Calu3 (cell line): ENCODE data around the gene NCOA1. TPM values are rescaled to one million over a fixed set of nuclear protein-coding genes. Genes with fewer than 3 reads are reported as not detected.

Experiments used
- BruUV-seq: library from RNA; stranded (reverse); fragments of 400-500 nt; replicated peaks from 2 replicates; lab custom pipeline; 2021; lab: Mats Ljungman, UMichigan
- CTCF ChIA-PET: fragments of 300-600 bp; sonication (Branson Sonifier 250); formaldehyde crosslinking; loops from one replicate; lab custom pipeline; 2022; ENCODE audit warnings: antibody characterized with exemption; lab: Charles Lee
- DNase-seq: peaks from one replicate; pipeline ENCODE4 v3.0.0; 2022
- H3K27ac Mint-ChIP-seq: one replicate; pipeline ENCODE4 v1.8.0; 2022; ENCODE audit warnings: mixed read lengths; ENCODE audit not compliant: unreplicated experiment
- H3K27me3 Mint-ChIP-seq: one replicate; pipeline ENCODE4 v1.8.0; 2022; ENCODE audit warnings: mixed read lengths; ENCODE audit not compliant: unreplicated experiment
- H3K36me3 Mint-ChIP-seq: one replicate; pipeline ENCODE4 v1.8.0; 2022; ENCODE audit warnings: mild to moderate bottlenecking, moderate library complexity, mixed read lengths; ENCODE audit not compliant: insufficient read depth, unreplicated experiment
- H3K4me1 Mint-ChIP-seq: one replicate; pipeline ENCODE4 v1.8.0; 2022; ENCODE audit warnings: mild to moderate bottlenecking, low read depth, mixed read lengths; ENCODE audit not compliant: unreplicated experiment
- H3K4me3 Mint-ChIP-seq: one replicate; pipeline ENCODE4 v1.8.0; 2022; ENCODE audit warnings: mild to moderate bottlenecking, low read depth, moderate library complexity, mixed read lengths; ENCODE audit not compliant: unreplicated experiment
- H3K9me3 Mint-ChIP-seq: one replicate; pipeline ENCODE4 v1.8.0; 2022; ENCODE audit warnings: low read depth, mixed read lengths; ENCODE audit not compliant: unreplicated experiment
- intact Hi-C: fragments of 100-400 bp; cut with micrococcal nuclease; formaldehyde crosslinking; loops from one replicate; pipeline ENCODE4 v1.10.0; 2022; ENCODE audit not compliant: unreplicated experiment
- total RNA-seq: library from RNA; stranded (reverse); gene quantifications from 2 replicates; pipeline ENCODE4 v1.2.3, GENCODE V29; 2022
- TF ChIP-seq, protein P1 (sequence below): fragments of 200-600 bp; IDR thresholded peaks from one replicate; pipeline ENCODE4 v1.8.0; 2022; ENCODE audit warnings: antibody characterized with exemption; ENCODE audit not compliant: unreplicated experiment

NCOA1 gene
- total RNA-seq, 1 experiment from 2014 or later = 14.8 TPM

DNA sequence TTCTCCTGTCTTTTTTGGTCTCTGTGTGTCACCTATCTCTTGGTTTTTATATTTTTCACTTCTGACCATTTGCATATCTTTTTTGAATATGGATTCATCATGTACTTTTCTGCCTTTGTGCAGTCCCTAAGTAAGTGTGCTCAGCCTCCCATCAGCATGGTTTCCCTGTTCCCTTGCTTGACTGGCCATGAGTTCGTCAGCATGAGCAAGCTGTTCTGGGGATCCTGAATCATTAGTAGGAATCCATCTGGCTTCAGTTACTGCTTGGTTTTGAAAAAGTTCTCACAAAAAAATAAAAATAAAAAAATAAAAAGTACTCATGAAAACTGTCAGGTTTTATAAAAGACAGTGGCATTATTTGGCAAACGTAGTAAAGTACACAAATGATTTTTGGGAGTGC is 144.1 kb downstream of the NCOA1 start:
- no TSS peak for BruUV-seq
- no peak overlapping the region for H3K4me3 Mint-ChIP-seq
- no peak for DNase-seq
- no peaks in the 10 kb centered on the region for H3K9me3 Mint-ChIP-seq
- no peaks in the 10 kb centered on the region for H3K36me3 Mint-ChIP-seq
- H3K4me1 Mint-ChIP-seq = no peaks in the 10 kb centered on the region
- no peaks in the 10 kb centered on the region for H3K27me3 Mint-ChIP-seq
- TF ChIP-seq, protein P1, sequence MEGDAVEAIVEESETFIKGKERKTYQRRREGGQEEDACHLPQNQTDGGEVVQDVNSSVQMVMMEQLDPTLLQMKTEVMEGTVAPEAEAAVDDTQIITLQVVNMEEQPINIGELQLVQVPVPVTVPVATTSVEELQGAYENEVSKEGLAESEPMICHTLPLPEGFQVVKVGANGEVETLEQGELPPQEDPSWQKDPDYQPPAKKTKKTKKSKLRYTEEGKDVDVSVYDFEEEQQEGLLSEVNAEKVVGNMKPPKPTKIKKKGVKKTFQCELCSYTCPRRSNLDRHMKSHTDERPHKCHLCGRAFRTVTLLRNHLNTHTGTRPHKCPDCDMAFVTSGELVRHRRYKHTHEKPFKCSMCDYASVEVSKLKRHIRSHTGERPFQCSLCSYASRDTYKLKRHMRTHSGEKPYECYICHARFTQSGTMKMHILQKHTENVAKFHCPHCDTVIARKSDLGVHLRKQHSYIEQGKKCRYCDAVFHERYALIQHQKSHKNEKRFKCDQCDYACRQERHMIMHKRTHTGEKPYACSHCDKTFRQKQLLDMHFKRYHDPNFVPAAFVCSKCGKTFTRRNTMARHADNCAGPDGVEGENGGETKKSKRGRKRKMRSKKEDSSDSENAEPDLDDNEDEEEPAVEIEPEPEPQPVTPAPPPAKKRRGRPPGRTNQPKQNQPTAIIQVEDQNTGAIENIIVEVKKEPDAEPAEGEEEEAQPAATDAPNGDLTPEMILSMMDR = no peak
- intact Hi-C loops = no loop called here
- H3K27ac Mint-ChIP-seq = no peak overlapping the region
- CTCF ChIA-PET = interaction anchor here (0.5 to 0.6 kb wide), 2 partner anchors 9 to 176 kb away, joined by 4 to 5 read pairs; no protein-coding TSS in a partner anchor

DNA sequence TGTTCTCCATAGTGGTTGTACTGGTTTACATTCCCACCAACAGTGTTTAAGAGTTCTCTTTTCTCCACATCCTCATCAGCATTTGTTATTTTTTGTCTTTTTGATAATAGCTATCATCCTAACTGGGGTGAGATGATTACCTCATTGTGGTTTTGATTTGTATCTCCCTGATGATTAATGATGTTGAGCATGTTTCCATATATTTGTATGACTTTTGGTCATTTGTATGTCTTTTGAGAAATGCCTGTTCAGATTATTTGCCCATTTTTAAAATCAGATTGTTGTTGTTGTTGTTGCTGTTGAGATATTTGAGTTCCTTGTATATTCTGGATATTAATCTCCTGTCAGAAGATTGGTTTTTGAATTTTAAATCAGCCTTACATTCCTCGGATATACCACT is 147.5 kb downstream of the NCOA1 start:
- CTCF ChIA-PET = interaction anchor here (0.6 kb wide), 1 partner anchor 22 kb away, joined by 3 read pairs; no protein-coding TSS in a partner anchor
- H3K27me3 Mint-ChIP-seq = no peaks in the 10 kb centered on the region
- intact Hi-C loops = no loop called here

DNA sequence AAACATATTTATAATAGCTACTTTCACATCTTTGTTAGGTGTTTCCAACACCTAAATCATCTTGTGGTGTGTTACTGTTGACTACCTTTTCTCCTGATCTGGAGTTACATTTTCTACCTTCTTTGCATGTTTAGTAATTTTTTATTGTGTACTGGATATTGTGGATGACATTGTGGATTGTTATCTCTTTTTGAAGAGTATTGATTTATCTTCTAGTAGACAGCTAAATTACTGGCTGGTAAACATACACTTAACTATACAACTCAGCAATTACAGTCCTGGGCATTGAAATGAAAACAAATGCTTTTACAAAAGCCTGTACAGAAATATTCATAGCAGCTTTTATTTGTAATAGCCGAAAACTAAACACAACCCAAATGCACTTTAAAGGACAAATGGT is 151.3 kb downstream of the NCOA1 start:
- BruUV-seq = no TSS peak
- CTCF ChIA-PET = no interaction called here
- intact Hi-C loops = no loop called here
- H3K4me1 Mint-ChIP-seq = no peaks in the 10 kb centered on the region
- no peak for DNase-seq
- no peaks in the 10 kb centered on the region for H3K27me3 Mint-ChIP-seq
- no peaks in the 10 kb centered on the region for H3K9me3 Mint-ChIP-seq
- H3K27ac Mint-ChIP-seq = no peak overlapping the region
- H3K36me3 Mint-ChIP-seq = no peaks in the 10 kb centered on the region
- TF ChIP-seq, protein P1 = no peak
- H3K4me3 Mint-ChIP-seq = no peak overlapping the region

More for the DNA sequence above, 147.5 kb downstream of the NCOA1 start:
- Mint-ChIP-seq H3K36me3 (no peaks in the 10 kb centered on the region), H3K4me3 (no peak overlapping the region), H3K4me1 (no peaks in the 10 kb centered on the region), H3K27ac (no peak overlapping the region), H3K9me3 (no peaks in the 10 kb centered on the region)
- TF ChIP-seq, protein P1 = no peak
- no peak for DNase-seq
- no TSS peak for BruUV-seq

- intact Hi-C loops = no loop called here
- CTCF ChIA-PET = no interaction called here
Measured at GRCh38 chr2:24643051-24643450, 152.0 kb downstream of the NCOA1 start.

More at GRCh38 chr2:24643051-24643450, 152.0 kb downstream of the NCOA1 start:
- Mint-ChIP-seq H3K9me3 (no peaks in the 10 kb centered on the region), H3K4me3 (no peak overlapping the region), H3K27ac (no peak overlapping the region), H3K27me3 (no peaks in the 10 kb centered on the region), H3K36me3 (no peaks in the 10 kb centered on the region), H3K4me1 (no peaks in the 10 kb centered on the region)
- DNase-seq = no peak
- TF ChIP-seq, protein P1 = no peak
- BruUV-seq = no TSS peak
